GM21825 (cell line): ENCODE measurements around the gene BAZ2B.
"Not testable (repeated sequence)": the region's sequence is repeated elsewhere in the genome, so short reads cannot be mapped to it uniquely, and the experiment has no call there.

Experiments used
- ATAC-seq: cut with Tn5 transposase; IDR thresholded peaks from one replicate; pipeline ENCODE4 v1.9.1; 2021; ENCODE audit warnings: mild to moderate bottlenecking, moderate library complexity; ENCODE audit not compliant: unreplicated experiment

Gene BAZ2B, protein sequence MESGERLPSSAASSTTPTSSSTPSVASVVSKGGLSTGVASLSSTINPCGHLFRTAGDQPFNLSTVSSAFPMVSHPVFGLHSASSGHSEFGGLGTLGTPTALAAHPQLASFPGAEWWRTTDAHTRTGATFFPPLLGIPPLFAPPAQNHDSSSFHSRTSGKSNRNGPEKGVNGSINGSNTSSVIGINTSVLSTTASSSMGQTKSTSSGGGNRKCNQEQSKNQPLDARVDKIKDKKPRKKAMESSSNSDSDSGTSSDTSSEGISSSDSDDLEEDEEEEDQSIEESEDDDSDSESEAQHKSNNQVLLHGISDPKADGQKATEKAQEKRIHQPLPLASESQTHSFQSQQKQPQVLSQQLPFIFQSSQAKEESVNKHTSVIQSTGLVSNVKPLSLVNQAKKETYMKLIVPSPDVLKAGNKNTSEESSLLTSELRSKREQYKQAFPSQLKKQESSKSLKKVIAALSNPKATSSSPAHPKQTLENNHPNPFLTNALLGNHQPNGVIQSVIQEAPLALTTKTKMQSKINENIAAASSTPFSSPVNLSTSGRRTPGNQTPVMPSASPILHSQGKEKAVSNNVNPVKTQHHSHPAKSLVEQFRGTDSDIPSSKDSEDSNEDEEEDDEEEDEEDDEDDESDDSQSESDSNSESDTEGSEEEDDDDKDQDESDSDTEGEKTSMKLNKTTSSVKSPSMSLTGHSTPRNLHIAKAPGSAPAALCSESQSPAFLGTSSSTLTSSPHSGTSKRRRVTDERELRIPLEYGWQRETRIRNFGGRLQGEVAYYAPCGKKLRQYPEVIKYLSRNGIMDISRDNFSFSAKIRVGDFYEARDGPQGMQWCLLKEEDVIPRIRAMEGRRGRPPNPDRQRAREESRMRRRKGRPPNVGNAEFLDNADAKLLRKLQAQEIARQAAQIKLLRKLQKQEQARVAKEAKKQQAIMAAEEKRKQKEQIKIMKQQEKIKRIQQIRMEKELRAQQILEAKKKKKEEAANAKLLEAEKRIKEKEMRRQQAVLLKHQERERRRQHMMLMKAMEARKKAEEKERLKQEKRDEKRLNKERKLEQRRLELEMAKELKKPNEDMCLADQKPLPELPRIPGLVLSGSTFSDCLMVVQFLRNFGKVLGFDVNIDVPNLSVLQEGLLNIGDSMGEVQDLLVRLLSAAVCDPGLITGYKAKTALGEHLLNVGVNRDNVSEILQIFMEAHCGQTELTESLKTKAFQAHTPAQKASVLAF (N-terminal part only)

DNA sequence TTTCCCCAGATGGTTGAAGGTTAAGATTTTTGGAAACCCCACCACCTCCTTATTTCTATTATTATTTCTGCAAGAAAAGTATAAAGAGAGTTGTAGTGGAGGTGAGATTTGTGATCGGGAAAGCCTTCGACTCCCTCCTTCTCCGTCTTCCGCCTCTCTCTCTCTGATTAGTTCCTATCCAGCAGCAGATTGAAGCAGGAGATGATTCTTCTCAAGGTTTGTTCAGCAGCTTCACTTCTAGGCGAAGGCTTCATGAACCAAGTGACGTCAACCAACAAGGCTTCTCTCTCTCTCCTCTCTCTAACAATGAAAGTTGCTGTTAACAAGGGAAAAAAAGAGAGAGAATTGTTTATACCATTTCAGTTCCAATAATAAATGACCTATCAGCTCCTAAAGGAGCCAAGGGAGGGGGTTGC lies at the start of gene BAZ2B:
Gene BAZ2B (minus strand): TSS at position 263 of the 416 bp plus-strand sequence. CDS start 137,829 bp downstream, outside the sequence.
- ATAC-seq: peak; percentile 36

- no peak for ATAC-seq
Observed at GRCh38 chr2:159661286-159661685, 44.9 kb upstream of the BAZ2B start.

GRCh38 chr2:159658881-159659873 lies 42.8 kb upstream of the BAZ2B start:
- ATAC-seq: no peak

GRCh38 chr2:159653962-159654361 lies 37.6 kb upstream of the BAZ2B start:
- no peak for ATAC-seq

DNA sequence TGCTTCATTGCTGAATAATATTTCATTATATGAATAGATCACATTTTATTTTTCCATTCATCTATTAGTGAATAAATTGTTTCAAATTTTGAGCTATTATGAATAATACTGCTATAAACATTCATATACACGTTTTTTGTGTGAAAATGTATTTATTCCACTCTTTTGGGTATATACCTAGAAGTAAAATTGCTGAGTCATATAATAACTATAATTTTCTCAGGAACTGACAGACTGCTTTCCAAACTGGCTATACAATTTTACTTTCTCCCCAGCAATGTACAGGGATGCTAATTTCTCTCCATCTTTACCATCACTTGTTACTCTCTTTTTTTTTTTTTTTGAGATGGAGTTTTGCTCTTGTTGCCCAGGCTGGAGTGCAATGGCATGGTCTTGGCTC lies 35.5 kb upstream of the BAZ2B start:
- no peak for ATAC-seq

- no peak for ATAC-seq
Observed at GRCh38 chr2:159650574-159650973, 34.2 kb upstream of the BAZ2B start.

DNA sequence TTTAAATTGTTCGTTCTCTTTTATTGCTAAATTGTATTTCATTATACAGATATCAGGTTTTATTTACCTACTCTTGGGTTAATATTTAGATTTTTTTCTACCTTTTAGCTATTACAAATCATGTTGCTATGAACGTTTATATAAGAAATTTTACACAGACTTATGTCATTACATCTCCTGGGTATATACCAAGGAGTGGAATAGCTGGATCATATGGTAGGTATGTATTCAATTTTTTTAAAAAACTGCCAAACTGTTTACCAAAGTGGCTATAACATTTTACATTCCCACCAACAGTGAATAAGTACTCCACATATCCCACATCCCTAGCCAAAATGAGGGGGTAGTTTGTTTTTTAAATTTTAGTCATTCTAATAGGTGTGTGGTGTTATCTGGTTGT lies 32.3 kb upstream of the BAZ2B start:
- no peak for ATAC-seq

DNA sequence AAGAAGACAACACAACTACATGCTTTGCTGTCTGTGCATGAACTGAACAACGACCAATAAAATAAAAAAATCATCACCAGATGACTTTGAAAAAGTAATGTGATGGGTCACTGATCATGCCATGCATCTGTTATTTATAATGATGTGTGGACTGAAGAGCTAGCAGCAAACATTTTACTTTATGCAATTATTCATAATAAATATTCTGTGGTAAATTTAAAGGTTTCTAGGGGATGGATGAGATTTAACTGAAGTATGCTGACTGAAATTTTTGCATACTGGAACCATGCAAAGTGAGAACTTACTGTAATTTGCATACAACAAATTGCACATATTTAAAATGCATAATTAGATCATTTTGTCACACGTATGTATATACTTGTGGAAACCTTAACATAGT lies 31.3 kb upstream of the BAZ2B start:
- no peak for ATAC-seq

DNA sequence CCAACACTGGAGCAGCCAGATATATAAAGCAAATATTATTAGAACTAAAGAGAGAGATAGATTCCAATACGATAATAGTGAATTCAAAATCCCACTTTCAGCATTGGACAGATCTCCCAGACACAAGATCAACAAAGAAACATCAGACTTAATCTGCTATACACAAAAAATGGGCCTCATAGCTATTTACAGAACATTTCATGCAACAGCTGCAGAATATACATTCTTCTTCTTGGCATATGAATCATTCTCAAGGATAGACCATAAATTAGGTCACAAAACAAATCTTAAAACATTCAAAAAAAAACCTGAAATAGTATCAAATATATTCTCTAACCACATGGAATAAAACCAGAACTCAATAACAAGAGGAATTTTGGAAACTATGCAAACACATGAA lies 23.8 kb upstream of the BAZ2B start:
- ATAC-seq: no peak

DNA sequence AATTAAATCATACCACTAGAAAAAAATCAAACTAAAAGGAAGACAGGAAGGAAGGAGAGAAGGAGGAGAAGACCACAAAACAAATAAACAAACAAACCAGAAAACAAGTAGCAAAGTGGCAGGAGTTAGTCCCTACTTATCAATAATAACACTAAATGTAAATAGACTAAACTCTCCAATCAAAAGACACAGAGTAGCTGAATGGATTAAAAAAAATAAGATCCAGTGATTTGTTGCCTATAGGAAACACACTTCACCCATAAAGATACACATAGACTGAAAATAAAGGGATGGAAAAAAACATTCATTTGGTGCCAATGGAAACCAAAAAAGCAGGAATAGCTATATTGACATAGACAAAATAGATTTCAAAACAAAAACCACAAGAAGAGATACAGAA lies 23.4 kb upstream of the BAZ2B start:
- ATAC-seq: no peak

DNA sequence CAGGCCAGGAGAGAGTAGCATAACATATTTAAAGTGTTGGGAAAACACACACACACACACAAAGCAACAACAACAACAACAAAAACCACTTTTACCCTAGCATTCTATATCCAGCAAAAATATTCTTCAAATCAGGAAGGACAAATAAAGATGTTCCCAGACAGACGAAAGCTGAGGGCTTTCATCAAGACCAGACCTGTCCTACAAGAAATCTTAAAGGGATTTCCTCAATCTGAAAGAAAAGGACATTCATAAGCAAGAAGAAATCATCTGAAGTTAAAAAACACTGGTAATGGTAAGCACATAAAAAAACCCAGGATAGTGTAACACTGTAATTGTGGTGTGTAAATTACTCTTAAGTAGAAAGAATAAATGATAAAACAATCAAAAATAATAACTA lies 22.7 kb upstream of the BAZ2B start:
- no peak for ATAC-seq

DNA sequence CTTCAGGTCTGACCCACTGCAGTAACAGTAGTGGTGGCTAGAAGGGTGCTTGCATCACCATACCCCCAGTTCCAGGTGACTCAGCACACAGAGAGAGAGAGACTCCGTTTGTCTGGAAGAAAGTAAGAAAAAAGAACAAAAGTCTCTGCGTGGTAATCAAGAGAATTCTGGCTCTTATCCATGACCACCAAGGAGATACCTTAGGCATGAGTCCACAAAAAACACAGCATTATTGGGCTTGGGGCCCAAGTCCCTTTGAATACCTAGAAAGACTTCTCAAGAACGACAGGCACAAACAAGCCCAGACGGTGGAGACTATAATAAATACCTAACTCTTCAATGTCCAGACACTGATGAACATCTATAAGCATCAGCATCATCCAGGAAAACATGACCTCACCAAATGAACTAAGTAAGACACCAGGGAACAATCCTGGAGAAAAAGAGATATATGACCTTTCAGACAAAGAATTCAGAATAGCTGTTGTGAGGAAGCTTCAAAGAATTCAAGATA lies 21.7 kb upstream of the BAZ2B start:
- no peak for ATAC-seq

DNA sequence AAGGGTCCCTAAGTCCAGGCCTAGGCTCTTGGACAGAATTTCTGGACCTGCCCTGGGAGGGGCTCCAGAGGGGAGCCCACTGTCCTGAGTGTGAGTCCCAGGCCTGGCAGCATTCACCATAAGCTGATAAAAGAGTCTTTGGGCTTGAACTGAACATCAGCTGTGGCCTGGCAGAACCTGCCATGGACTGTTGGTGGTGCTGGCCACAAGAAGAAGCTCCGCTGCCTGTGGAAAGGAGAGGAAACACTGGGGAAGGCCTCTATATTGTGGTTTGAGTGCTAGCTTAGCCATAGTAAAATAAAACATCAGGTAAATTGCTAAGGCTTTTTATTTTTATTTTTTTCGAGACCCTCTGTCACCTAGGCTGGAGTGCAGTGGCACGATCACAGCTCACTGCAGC lies 20.9 kb upstream of the BAZ2B start:
- no peak for ATAC-seq

- no peak for ATAC-seq
Observed at GRCh38 chr2:159635006-159635789, 18.9 kb upstream of the BAZ2B start.

- no peak for ATAC-seq
Observed at GRCh38 chr2:159633219-159633618, 16.9 kb upstream of the BAZ2B start.

DNA sequence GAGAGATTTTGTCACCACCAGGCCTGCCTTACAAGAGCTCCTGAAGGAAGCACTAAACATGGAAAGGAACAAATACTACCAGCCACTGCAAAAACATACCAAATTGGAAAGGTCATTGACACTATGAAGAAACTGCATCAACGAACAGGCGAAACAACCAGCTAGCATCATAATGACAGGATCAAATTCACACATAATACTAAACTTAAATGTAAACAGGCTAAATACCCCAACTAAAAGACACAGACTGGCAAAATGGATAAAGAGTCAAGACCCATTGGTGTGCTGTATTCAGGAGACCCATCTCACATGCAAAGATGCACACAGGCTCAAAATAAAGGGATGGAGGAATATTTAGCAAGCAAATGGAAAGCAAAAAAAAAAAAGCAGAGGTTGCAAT lies 9.3 kb upstream of the BAZ2B start:
- not testable (repeated sequence) for ATAC-seq

GRCh38 chr2:159623436-159623835 lies 7.1 kb upstream of the BAZ2B start:
- ATAC-seq: no peak

GRCh38 chr2:159622966-159623365 lies 6.6 kb upstream of the BAZ2B start:
- ATAC-seq: no peak

- ATAC-seq: no peak
Observed at GRCh38 chr2:159620796-159621195, 4.4 kb upstream of the BAZ2B start.
